Natural killer cell (primary cell): ENCODE measurements around the gene POR. TPM values are rescaled to one million over a fixed set of nuclear protein-coding genes. Genes with fewer than 3 reads are reported as not detected.

Experiments used
- ATAC-seq, 3 donors: fragments of 150-1000 bp in 2 of 3; fragments of 200-7000 bp in 1 of 3; cut with Tn5 transposase; 1 replicate in 1 of 3; 2 replicates in 2 of 3; pipeline ENCODE4 v1.10.0; 2021; ENCODE audit warnings: mild to moderate bottlenecking in 2 of 3, moderate library complexity in 2 of 3
- DNase-seq, 2 donors: peaks; one replicate each; pipeline versions ENCODE4 v3.0.0 to v3.0.0-alpha.2; 2013 to 2021; ENCODE audit warnings: mixed read lengths in 1 of 2
- H3K27ac ChIP-seq: one replicate; pipeline ENCODE4 v1.5.1; 2013; ENCODE audit warnings: mild to moderate bottlenecking, low read length
- H3K27me3 ChIP-seq: one replicate; pipeline ENCODE4 v1.6.1; 2013; ENCODE audit warnings: low read length; ENCODE audit not compliant: control insufficient read depth, insufficient read depth
- H3K36me3 ChIP-seq: one replicate; pipeline ENCODE4 v1.6.1; 2013; ENCODE audit warnings: low read length; ENCODE audit not compliant: control insufficient read depth, insufficient read depth
- H3K4me1 ChIP-seq: one replicate; pipeline ENCODE4 v1.6.1; 2013; ENCODE audit warnings: low read length; ENCODE audit not compliant: control insufficient read depth, insufficient read depth
- H3K4me3 ChIP-seq: one replicate; pipeline ENCODE4 v1.5.1; 2013; ENCODE audit warnings: low read length
- H3K9me3 ChIP-seq: one replicate; pipeline ENCODE4 v1.6.1; 2013; ENCODE audit warnings: low read length; ENCODE audit not compliant: control insufficient read depth, insufficient read depth
- H3K27ac Mint-ChIP-seq, 2 donors: one replicate each; pipeline ENCODE4 v1.8.0; 2022; ENCODE audit warnings: mild to moderate bottlenecking in 2 of 2, mixed read lengths in 2 of 2, moderate library complexity in 1 of 2
- H3K27me3 Mint-ChIP-seq, 2 donors: one replicate each; pipeline ENCODE4 v1.8.0; 2022; ENCODE audit warnings: low read depth in 2 of 2, mixed read lengths in 2 of 2
- H3K36me3 Mint-ChIP-seq: one replicate; pipeline ENCODE4 v1.8.0; 2022; ENCODE audit warnings: mixed read lengths
- H3K4me1 Mint-ChIP-seq, 2 donors: one replicate each; pipeline ENCODE4 v1.8.0; 2022; ENCODE audit warnings: mixed read lengths in 2 of 2
- H3K4me3 Mint-ChIP-seq: one replicate; pipeline ENCODE4 v1.8.0; 2022; ENCODE audit warnings: mild to moderate bottlenecking, moderate library complexity, mixed read lengths
- H3K9me3 Mint-ChIP-seq, 2 donors: one replicate each; pipeline ENCODE4 v1.8.0; 2022; ENCODE audit warnings: mixed read lengths in 2 of 2
- WGBS: methylation state at CpG from one replicate; pipeline ENCODE4 v1.1.7; 2013; ENCODE audit warnings: missing lambda C conversion rate; ENCODE audit not compliant: insufficient coverage; 5-methylcytosine and 5-hydroxymethylcytosine counted together
- intact Hi-C: fragments of 100-400 bp; cut with micrococcal nuclease; formaldehyde crosslinking; loops from one replicate; pipeline ENCODE4 v1.14.2; 2022
- total RNA-seq, 4 donors: library from RNA; stranded (reverse); fragments of 120-200 nt in 1 of 4; gene quantifications; one replicate each; pipeline versions ENCODE4 v1.2.3 to v1.2.4, GENCODE V29; 2013 to 2022
- TF ChIP-seq, protein P1 (sequence below): fragments of 200-600 bp; IDR thresholded peaks from one replicate; pipeline ENCODE4 v1.8.0; 2022; ENCODE audit warnings: antibody characterized with exemption

Gene POR
- total RNA-seq, 3 donors from 2014 or later (not counting 1 experiment from before 2014, with no cell fraction given) = 56.0 to 60.5 (median 58.3) TPM

DNA sequence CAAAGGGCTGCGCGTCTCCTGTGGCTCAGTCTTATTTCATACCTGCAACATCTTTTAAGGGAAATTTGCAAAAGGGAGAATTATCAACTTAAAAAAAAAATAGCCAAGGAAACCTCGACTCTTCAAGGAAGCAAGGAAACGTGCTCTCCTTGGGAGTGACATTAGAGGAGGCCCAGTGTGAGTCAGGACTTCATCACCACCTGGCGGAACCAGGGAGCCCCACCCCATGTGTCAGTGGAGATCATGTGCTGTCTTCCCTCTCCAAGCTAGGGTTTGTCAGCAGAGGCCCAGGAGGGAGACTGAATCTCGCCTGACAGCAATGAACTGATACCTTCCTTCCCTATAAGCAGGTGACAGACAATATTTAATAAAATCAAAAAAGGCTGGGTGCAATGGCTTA is 28.9 kb downstream of the POR start:
- Histone ChIP-seq H3K27ac (no peak overlapping the region), H3K36me3 (no peaks in the 10 kb centered on the region), H3K4me3 (no peak overlapping the region), H3K27me3 (no peaks in the 10 kb centered on the region), H3K9me3 (no peaks in the 10 kb centered on the region), H3K4me1 (no peaks in the 10 kb centered on the region)
- no peaks in the 10 kb centered on the region for H3K27me3 Mint-ChIP-seq
- no peak for DNase-seq
- TF ChIP-seq, protein P1, sequence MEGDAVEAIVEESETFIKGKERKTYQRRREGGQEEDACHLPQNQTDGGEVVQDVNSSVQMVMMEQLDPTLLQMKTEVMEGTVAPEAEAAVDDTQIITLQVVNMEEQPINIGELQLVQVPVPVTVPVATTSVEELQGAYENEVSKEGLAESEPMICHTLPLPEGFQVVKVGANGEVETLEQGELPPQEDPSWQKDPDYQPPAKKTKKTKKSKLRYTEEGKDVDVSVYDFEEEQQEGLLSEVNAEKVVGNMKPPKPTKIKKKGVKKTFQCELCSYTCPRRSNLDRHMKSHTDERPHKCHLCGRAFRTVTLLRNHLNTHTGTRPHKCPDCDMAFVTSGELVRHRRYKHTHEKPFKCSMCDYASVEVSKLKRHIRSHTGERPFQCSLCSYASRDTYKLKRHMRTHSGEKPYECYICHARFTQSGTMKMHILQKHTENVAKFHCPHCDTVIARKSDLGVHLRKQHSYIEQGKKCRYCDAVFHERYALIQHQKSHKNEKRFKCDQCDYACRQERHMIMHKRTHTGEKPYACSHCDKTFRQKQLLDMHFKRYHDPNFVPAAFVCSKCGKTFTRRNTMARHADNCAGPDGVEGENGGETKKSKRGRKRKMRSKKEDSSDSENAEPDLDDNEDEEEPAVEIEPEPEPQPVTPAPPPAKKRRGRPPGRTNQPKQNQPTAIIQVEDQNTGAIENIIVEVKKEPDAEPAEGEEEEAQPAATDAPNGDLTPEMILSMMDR = no peak
- peaks cover 7 to 27% of the 10 kb centered on the region in 2 donors for H3K4me1 Mint-ChIP-seq
- intact Hi-C loops = no loop called here
- no peak for ATAC-seq
- WGBS = 92% methylated on average over 6 of the region's 6 CpGs
- H3K4me3 Mint-ChIP-seq = no peak overlapping the region
- H3K9me3 Mint-ChIP-seq = no peaks in the 10 kb centered on the region
- no peak overlapping the region for H3K27ac Mint-ChIP-seq
- no peaks in the 10 kb centered on the region for H3K36me3 Mint-ChIP-seq

DNA sequence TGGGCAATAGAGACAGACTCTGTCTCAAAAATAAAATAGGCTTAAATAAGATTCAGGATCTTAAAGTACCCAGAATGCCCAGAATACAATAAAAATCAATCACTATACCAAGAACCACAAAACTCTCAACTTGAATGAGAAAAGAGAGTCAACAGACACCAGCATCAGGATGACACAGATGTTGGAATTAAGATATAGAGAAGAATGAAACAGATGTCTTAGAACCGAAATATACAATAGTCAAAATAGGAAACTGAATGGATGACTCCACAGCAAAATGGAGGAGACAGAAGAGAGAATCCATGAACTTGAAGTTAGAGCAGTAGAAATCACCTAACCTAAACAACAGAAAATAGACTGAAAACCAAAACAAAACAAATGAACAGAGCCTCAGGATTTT is 29.6 kb downstream of the POR start:
- 100% methylated on average over 1 of the region's 1 CpG for WGBS
- no peak overlapping the region for H3K27ac ChIP-seq
- H3K4me1 Mint-ChIP-seq = peaks cover 7 to 29% of the 10 kb centered on the region in 2 donors

DNA sequence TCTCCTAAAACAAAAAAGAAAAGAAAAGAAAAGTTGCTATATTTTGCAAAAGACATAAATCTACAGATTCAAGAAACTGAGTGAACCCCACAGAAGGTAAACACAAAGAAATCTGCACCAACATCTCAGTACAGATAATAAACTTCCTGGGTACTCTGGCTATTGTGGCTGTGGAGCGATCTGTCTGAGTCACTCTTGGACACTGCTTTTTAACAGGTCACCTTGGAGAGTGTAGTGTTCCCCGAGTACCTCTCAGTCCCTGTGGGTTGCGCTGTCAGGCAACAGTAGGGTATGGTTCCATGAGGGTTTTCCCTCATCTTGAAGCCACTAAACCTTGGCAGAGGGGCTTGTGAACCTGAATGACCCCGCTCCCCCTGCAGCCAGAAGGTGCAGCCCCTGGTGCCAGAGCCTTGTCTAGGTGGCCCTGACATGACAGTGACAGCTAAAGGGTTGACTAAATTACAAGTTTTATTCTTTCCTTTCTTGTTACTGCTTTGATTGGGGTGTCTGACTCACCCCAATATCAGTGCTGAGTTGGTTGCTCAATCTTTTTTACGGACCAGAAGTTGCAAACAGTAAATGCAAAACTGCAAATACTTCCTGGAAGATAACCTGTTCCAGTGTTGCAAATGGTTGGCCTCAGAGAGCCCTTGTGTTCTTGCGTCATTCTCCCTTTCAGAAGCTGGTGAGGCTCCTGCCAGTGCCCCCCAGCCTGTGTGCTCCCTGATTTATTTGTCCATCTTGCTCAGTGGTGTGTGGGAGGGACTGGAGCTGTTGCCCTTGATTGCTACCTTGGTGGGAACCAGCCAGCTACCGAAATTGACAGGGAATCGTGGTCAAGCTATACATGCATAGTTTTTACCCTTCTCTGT is 30.6 kb downstream of the POR start:
- no peak overlapping the region for H3K4me3 Mint-ChIP-seq
- Histone ChIP-seq H3K4me1 (no peaks in the 10 kb centered on the region), H3K36me3 (no peaks in the 10 kb centered on the region), H3K27ac (no peak overlapping the region), H3K27me3 (no peaks in the 10 kb centered on the region), H3K4me3 (no peak overlapping the region), H3K9me3 (no peaks in the 10 kb centered on the region)
- no peak for DNase-seq
- no peaks in the 10 kb centered on the region for H3K36me3 Mint-ChIP-seq
- peaks cover 7 to 34% of the 10 kb centered on the region in 2 donors for H3K4me1 Mint-ChIP-seq
- intact Hi-C loops = no loop called here
- no peak overlapping the region for H3K27ac Mint-ChIP-seq
- TF ChIP-seq, protein P1 = no peak
- no peaks in the 10 kb centered on the region for H3K9me3 Mint-ChIP-seq
- no peaks in the 10 kb centered on the region for H3K27me3 Mint-ChIP-seq
- 88% methylated on average over 6 of the region's 8 CpGs for WGBS
- peak in 1 of 3 donors; percentile 68 for ATAC-seq

More for the DNA sequence above, 29.6 kb downstream of the POR start:
- Histone ChIP-seq H3K9me3 (no peaks in the 10 kb centered on the region), H3K36me3 (no peaks in the 10 kb centered on the region), H3K4me3 (no peak overlapping the region), H3K27me3 (no peaks in the 10 kb centered on the region), H3K4me1 (no peaks in the 10 kb centered on the region)
- Mint-ChIP-seq H3K36me3 (no peaks in the 10 kb centered on the region), H3K27me3 (no peaks in the 10 kb centered on the region), H3K9me3 (no peaks in the 10 kb centered on the region), H3K4me3 (no peak overlapping the region), H3K27ac (no peak overlapping the region)
- ATAC-seq = no peak
- DNase-seq = no peak
- intact Hi-C loops = no loop called here
- TF ChIP-seq, protein P1 = no peak
